HepG2 (cell line): Measurements from ENCODE around the gene FAM78A. TPM values are rescaled to one million over a fixed set of nuclear protein-coding genes. Genes with fewer than 3 reads are reported as not detected.

Experiments used
- ATAC-seq: fragments of 200-7000 bp; cut with Tn5 transposase; 3 replicates; pipeline ENCODE4 v1.9.1; 2020; ENCODE audit warnings: mild to moderate bottlenecking, moderate library complexity
- BruUV-seq: library from RNA; stranded (reverse); fragments of 400-500 nt; replicated peaks from 2 replicates; lab custom pipeline; 2021; lab: Mats Ljungman, UMichigan
- CTCF ChIA-PET: fragments of 300-600 bp; formaldehyde crosslinking; extraction: SDS; loops from one replicate; lab custom pipeline; 2021; ENCODE audit warnings: low total read pairs, inconsistent platforms, low intra/inter-chr PET ratio; lab: Yijun Ruan, JAX
- POLR2A ChIA-PET: fragments of 350-600 bp; sonication (Branson Sonifier 250); formaldehyde crosslinking; loops from one replicate; lab custom pipeline; 2020; ENCODE audit warnings: antibody characterized with exemption, inconsistent platforms; lab: Yijun Ruan, JAX
- DNase-seq: peaks from one replicate; pipeline ENCODE4 v3.0.0-alpha.2; 2015; ENCODE audit warnings: low spot score
- FAIRE-seq: peaks from 3 replicates; lab custom pipeline; 2011; peaks lifted over from hg19 to GRCh38; lab: Jason Lieb, UNC
- H2AFZ ChIP-seq: one replicate; pipeline ENCODE4 v1.6.1; 2011; ENCODE audit warnings: low read length, inconsistent platforms
- H3K27ac ChIP-seq: fragments of 300-600 bp; 3 replicates; pipeline ENCODE4 v1.8.0; 2011; ENCODE audit warnings: mixed run types, mild to moderate bottlenecking, mixed read lengths, low read length, inconsistent platforms; ENCODE audit not compliant: insufficient read depth; ENCODE audit errors: extremely low read length
- H3K27me3 ChIP-seq, 2 experiments: fragments of 200-600 bp in 1 of 2; 2 replicates in 1 of 2; 3 replicates in 1 of 2; pipeline versions ENCODE4 v1.6.0 to v1.8.0; 2011; ENCODE audit warnings: low read length in 2 of 2, mild to moderate bottlenecking in 2 of 2, moderate library complexity in 2 of 2, inconsistent platforms in 1 of 2; ENCODE audit not compliant: insufficient read depth in 2 of 2, control insufficient read depth in 1 of 2
- H3K36me3 ChIP-seq, 2 experiments: fragments of 200-600 bp in 1 of 2; replicated peaks in 1 of 2; 2 replicates in 1 of 2; 3 replicates in 1 of 2; pipeline versions ENCODE4 v1.5.1 to v1.8.0; 2011; ENCODE audit warnings: low read length in 2 of 2, inconsistent platforms in 1 of 2; ENCODE audit not compliant: insufficient read depth in 2 of 2, control insufficient read depth in 1 of 2
- H3K4me1 ChIP-seq: 2 replicates; pipeline ENCODE4 v1.5.1; 2012; ENCODE audit warnings: low read length, inconsistent platforms; ENCODE audit not compliant: insufficient read depth
- H3K4me2 ChIP-seq: 2 replicates; pipeline ENCODE4 v1.6.0; 2011; ENCODE audit warnings: low read depth, low read length, inconsistent platforms
- H3K4me3 ChIP-seq, 3 experiments: fragments of 200-600 bp in 1 of 3; sonication (generic), shearing (Covaris generic) in 1 of 3; replicated peaks in 1 of 3; 2 replicates each; pipeline ENCODE4 v1.5.1; 2011 to 2016; ENCODE audit warnings: low read length in 3 of 3, inconsistent platforms in 2 of 3, low read depth in 2 of 3, mild to moderate bottlenecking in 2 of 3, control low read depth in 1 of 3, mixed read lengths in 1 of 3; ENCODE audit not compliant: insufficient read depth in 1 of 3
- H3K79me2 ChIP-seq: one replicate; pipeline ENCODE4 v1.6.1; 2011; ENCODE audit warnings: low read length, inconsistent platforms; ENCODE audit not compliant: insufficient read depth
- H3K9ac ChIP-seq: 2 replicates; pipeline ENCODE4 v1.6.0; 2011; ENCODE audit warnings: mild to moderate bottlenecking, low read depth, low read length, inconsistent platforms; ENCODE audit not compliant: insufficient read depth
- H3K9me3 ChIP-seq: 2 replicates; pipeline ENCODE4 v1.5.1; 2012; ENCODE audit warnings: mild to moderate bottlenecking, low read length
- H4K20me1 ChIP-seq: 2 replicates; pipeline ENCODE4 v1.6.0; 2011; ENCODE audit warnings: inconsistent platforms, mild to moderate bottlenecking, low read length, moderate library complexity; ENCODE audit not compliant: insufficient read depth
- NRL ChIP-seq: sonication (generic); formaldehyde crosslinking; IDR thresholded peaks from 2 replicates; pipeline ENCODE4 v1.5.0; 2020; ENCODE audit warnings: missing genetic modification reagents, mild to moderate bottlenecking, moderate library complexity, borderline replicate concordance
- ZNF263 ChIP-seq: sonication (generic); formaldehyde crosslinking; IDR thresholded peaks from 2 replicates; pipeline ENCODE4 v1.4.0; 2020; ENCODE audit warnings: missing genetic modification reagents
- WGBS: methylation state at CpG from one replicate; pipeline ENCODE4 v1.1.6; 2017; ENCODE audit warnings: low lambda C conversion rate; 5-methylcytosine and 5-hydroxymethylcytosine counted together
- in situ Hi-C: cut with HindIII; loops from 2 replicates; pipeline ENCODE4 v1.10.0; 2017; ENCODE audit warnings: low pct_unique_long_range_greater_than_20kb; ENCODE audit not compliant: extremely low pct_ligation_motif_present
- intact Hi-C: fragments of 100-400 bp; cut with micrococcal nuclease; formaldehyde crosslinking; loops from one replicate; pipeline ENCODE4 v1.10.0; 2022; ENCODE audit not compliant: unreplicated experiment
- polyA plus RNA-seq, 8 experiments: library from polyadenylated mRNA; depleted of rRNA in 3 of 8; stranded (reverse) in 7 of 8; unstranded in 1 of 8; fragments of >200 nt; fragmentation: Illumina TruSeq in 4 of 8; extraction: Trizol in 4 of 8; gene quantifications; 2 replicates each; pipeline versions ENCODE4 v1.2.1 to v1.2.3, GENCODE V29; 2011 to 2016; ENCODE audit warnings: low read depth in 4 of 8, missing spikeins in 1 of 8, mixed read lengths in 1 of 8; ENCODE audit not compliant: insufficient read depth in 1 of 8
- total RNA-seq, 5 experiments: library from RNA; depleted of rRNA; stranded (reverse); fragments of >200 nt; fragmentation: Illumina TruSeq; extraction: Trizol; gene quantifications; 2 replicates each; pipeline ENCODE4 v1.2.3, GENCODE V29; 2016; ENCODE audit warnings: low read depth in 1 of 5
- TF ChIP-seq, protein P1 (sequence below): IDR thresholded peaks from 2 replicates; pipeline ENCODE4 v1.6.1; 2016; ENCODE audit warnings: mild to moderate bottlenecking, missing biosample characterization, missing genetic modification reagents
- TF ChIP-seq, protein P2 (sequence below): sonication (generic); formaldehyde crosslinking; IDR thresholded peaks from 2 replicates; pipeline ENCODE4 v1.5.0; 2020; ENCODE audit warnings: mild to moderate bottlenecking, missing genetic modification reagents

Gene FAM78A
- total and polyA plus RNA-seq, 2 of the 13 experiments (the other 11 are each of a cell fraction or from before 2014, with no cell fraction given), result 0.18 to 0.62 TPM

DNA sequence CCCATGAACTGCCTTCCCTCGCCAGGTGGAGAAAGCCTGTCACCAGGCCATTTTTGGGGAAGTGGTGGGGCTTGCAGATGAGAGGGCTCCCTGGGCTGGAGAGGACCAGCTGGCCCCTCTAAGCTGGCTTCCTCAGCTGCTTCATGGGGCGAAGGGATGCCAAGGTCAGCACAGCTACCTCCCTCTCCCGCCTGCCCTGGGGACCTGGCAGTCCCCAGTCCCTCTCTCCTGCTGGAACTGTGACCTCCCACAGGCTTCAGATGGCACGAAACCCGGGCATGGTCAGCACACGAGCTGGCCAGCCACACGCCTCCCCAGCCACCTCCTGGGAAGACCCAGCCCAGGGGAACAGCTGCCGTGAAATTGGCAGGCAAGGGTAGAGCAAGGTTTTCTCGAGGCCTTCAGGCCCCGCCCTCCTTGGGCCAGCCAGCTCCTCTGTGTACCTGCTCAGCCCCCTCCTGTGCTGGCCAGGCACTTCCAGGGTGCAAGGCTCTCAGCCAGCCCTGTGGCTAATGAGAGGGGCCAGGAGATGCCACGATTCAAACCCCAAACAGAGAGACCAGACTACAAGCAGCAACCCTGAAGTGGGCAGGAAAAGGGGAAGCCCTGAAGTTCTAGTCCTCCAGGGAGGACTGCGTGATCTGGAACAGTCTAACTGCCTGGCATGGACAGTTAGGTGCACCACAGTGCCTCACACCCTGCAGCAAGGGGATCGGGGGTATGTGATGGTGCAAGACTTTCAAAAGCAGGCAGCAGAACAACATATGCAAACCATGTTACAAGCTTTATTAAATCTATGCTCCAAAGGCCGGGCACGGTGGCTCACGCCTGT lies 26.1 kb upstream of the FAM78A start:
- ChIA-PET POLR2A (no interaction called here), CTCF (no interaction called here)
- no peaks in the 10 kb centered on the region for H3K79me2 ChIP-seq
- in situ Hi-C loops, result no loop called here
- no peaks in the 10 kb centered on the region for H4K20me1 ChIP-seq
- H3K4me1 ChIP-seq, result peaks cover 13% of the 10 kb centered on the region
- H3K9me3 ChIP-seq, result no peaks in the 10 kb centered on the region
- H3K36me3 ChIP-seq, result no peaks in the 10 kb centered on the region
- ATAC-seq, result no peak
- no peak for DNase-seq
- no peak overlapping the region for H2AFZ ChIP-seq
- TF ChIP-seq ZNF263 (CRISPR knock-in tag), result peak; percentile 62; the same call in 1 of the 2 replicates
- TF ChIP-seq, protein P1, sequence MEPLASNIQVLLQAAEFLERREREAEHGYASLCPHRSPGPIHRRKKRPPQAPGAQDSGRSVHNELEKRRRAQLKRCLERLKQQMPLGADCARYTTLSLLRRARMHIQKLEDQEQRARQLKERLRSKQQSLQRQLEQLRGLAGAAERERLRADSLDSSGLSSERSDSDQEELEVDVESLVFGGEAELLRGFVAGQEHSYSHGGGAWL (CRISPR knock-in tag), result no peak
- intact Hi-C loops, result no loop called here
- peaks cover 7 to 41% of the 10 kb centered on the region in 2 experiments; a peak in 3 of 5 replicates for H3K27me3 ChIP-seq
- FAIRE-seq, result no peak
- WGBS, result 62% methylated on average over 4 of the region's 16 CpGs
- H3K27ac ChIP-seq, result no peak overlapping the region
- H3K4me3 ChIP-seq, result no peak overlapping the region
- no TSS peak for BruUV-seq
- no peak overlapping the region for H3K9ac ChIP-seq
- H3K4me2 ChIP-seq, result no peak overlapping the region

DNA sequence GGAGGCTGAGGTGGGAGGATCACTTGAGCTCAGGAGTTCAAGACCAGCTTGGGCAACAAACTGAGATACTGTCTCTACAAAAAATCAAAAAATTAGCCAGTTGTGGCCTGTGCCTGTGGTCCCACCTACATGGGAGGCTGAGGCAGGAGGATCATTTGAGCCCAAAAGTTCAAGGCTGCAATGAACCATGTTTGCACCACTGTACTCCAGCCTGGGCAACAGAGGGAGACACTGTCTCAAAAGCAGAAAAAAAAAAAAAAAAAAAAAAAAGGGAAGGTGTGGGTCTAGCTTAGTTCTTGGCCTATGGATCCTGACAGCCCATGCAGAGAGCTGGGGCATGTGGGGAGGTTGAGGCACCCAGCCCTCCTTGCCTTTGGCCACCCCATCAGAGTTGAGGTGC lies 24.1 kb upstream of the FAM78A start:
- Histone ChIP-seq H4K20me1 (no peaks in the 10 kb centered on the region), H3K79me2 (no peaks in the 10 kb centered on the region), H2AFZ (no peak overlapping the region), H3K27ac (no peak overlapping the region), H3K4me2 (no peak overlapping the region), H3K36me3 (no peaks in the 10 kb centered on the region), H3K4me1 (peaks cover 12% of the 10 kb centered on the region), H3K9me3 (no peaks in the 10 kb centered on the region), H3K27me3 (peaks cover 9 to 44% of the 10 kb centered on the region in 2 experiments; a peak in 3 of 5 replicates), H3K9ac (no peak overlapping the region), H3K4me3 (no peak overlapping the region)
- TF ChIP-seq, protein P2, sequence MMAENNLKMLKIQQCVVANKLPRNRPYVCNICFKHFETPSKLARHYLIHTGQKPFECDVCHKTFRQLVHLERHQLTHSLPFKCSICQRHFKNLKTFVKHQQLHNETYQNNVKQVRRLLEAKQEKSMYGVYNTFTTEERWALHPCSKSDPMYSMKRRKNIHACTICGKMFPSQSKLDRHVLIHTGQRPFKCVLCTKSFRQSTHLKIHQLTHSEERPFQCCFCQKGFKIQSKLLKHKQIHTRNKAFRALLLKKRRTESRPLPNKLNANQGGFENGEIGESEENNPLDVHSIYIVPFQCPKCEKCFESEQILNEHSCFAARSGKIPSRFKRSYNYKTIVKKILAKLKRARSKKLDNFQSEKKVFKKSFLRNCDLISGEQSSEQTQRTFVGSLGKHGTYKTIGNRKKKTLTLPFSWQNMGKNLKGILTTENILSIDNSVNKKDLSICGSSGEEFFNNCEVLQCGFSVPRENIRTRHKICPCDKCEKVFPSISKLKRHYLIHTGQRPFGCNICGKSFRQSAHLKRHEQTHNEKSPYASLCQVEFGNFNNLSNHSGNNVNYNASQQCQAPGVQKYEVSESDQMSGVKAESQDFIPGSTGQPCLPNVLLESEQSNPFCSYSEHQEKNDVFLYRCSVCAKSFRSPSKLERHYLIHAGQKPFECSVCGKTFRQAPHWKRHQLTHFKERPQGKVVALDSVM, result peak; percentile 60; the same call in 1 of the 2 replicates
- TF ChIP-seq NRL, result no peak
- POLR2A ChIA-PET, result no interaction called here
- in situ Hi-C loops (no loop called here), intact Hi-C loops (no loop called here)
- FAIRE-seq (no peak), ATAC-seq (no peak), DNase-seq (no peak)
- BruUV-seq, result no TSS peak
- CTCF ChIA-PET, result no interaction called here
